ENCODE data around the gene DLGAP1.
"Not testable (repeated sequence)": the region's sequence is repeated elsewhere in the genome, so short reads cannot be mapped to it uniquely, and the experiment has no call there.

Gene DLGAP1

GRCh38 chr18:3652380-3653262 is 802.5 kb downstream of the DLGAP1 start:
- Histone ChIP-seq H3K4me3 (ENCODE audit: low read depth, low read length, poor library complexity, severe bottlenecking) (no peak overlapping the region), H3K36me3 (ENCODE audit: insufficient read depth, low read length) (no peaks in the 10 kb centered on the region), H3K9ac (ENCODE audit: low read length) (no peak overlapping the region), H4K20me1 (ENCODE audit: insufficient read depth, low read length) (no peaks in the 10 kb centered on the region), H3K4me2 (ENCODE audit: low read length) (no peak overlapping the region), H3K27me3 (ENCODE audit: insufficient read depth, low read length) (no peaks in the 10 kb centered on the region), H2AFZ (ENCODE audit: low read length) (no peak overlapping the region), H3K9me2 (ENCODE audit: low read depth, low read length) (no peaks in the 10 kb centered on the region), H3K79me2 (ENCODE audit: insufficient read depth, low read length) (no peaks in the 10 kb centered on the region), H3K4me1 (ENCODE audit: insufficient read depth, low read length, severe bottlenecking) (peaks cover 40% of the 10 kb centered on the region), H3K27ac (ENCODE audit: low read depth, low read length, poor library complexity, severe bottlenecking) (no peak overlapping the region), H3K9me3 (ENCODE audit: low read length) (no peaks in the 10 kb centered on the region), H3F3A (ENCODE audit: insufficient read depth, low read length) (no peaks in the 10 kb centered on the region)
- no peak for TF ChIP-seq EZH2 (IDR thresholded peaks at IDR 0.05; ENCODE audit: borderline replicate concordance, low read length)
- TF ChIP-seq, protein P1, sequence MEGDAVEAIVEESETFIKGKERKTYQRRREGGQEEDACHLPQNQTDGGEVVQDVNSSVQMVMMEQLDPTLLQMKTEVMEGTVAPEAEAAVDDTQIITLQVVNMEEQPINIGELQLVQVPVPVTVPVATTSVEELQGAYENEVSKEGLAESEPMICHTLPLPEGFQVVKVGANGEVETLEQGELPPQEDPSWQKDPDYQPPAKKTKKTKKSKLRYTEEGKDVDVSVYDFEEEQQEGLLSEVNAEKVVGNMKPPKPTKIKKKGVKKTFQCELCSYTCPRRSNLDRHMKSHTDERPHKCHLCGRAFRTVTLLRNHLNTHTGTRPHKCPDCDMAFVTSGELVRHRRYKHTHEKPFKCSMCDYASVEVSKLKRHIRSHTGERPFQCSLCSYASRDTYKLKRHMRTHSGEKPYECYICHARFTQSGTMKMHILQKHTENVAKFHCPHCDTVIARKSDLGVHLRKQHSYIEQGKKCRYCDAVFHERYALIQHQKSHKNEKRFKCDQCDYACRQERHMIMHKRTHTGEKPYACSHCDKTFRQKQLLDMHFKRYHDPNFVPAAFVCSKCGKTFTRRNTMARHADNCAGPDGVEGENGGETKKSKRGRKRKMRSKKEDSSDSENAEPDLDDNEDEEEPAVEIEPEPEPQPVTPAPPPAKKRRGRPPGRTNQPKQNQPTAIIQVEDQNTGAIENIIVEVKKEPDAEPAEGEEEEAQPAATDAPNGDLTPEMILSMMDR (IDR thresholded peaks at IDR 0.05; ENCODE audit: low read length), result no peak

- no peak overlapping the region for H3K9ac ChIP-seq (ENCODE audit: low read length)
- no peaks in the 10 kb centered on the region for H3K9me3 ChIP-seq (ENCODE audit: low read length)
- H2AFZ ChIP-seq (ENCODE audit: low read length), result no peak overlapping the region
- H3K4me1 ChIP-seq (ENCODE audit: insufficient read depth, low read length, severe bottlenecking), result peaks cover 40% of the 10 kb centered on the region
- H3F3A ChIP-seq (ENCODE audit: insufficient read depth, low read length), result no peaks in the 10 kb centered on the region
- no peaks in the 10 kb centered on the region for H3K79me2 ChIP-seq (ENCODE audit: insufficient read depth, low read length)
- H3K27me3 ChIP-seq (ENCODE audit: insufficient read depth, low read length), result no peaks in the 10 kb centered on the region
- no peak overlapping the region for H3K4me2 ChIP-seq (ENCODE audit: low read length)
- no peak overlapping the region for H3K27ac ChIP-seq (ENCODE audit: low read depth, low read length, poor library complexity, severe bottlenecking)
- no peaks in the 10 kb centered on the region for H3K9me2 ChIP-seq (ENCODE audit: low read depth, low read length)
- H3K36me3 ChIP-seq (ENCODE audit: insufficient read depth, low read length), result no peaks in the 10 kb centered on the region
- no peak overlapping the region for H3K4me3 ChIP-seq (ENCODE audit: low read depth, low read length, poor library complexity, severe bottlenecking)
- no peak for TF ChIP-seq EZH2 (IDR thresholded peaks at IDR 0.05; ENCODE audit: borderline replicate concordance, low read length)
- TF ChIP-seq, protein P1 (IDR thresholded peaks at IDR 0.05; ENCODE audit: low read length), result no peak
- no peaks in the 10 kb centered on the region for H4K20me1 ChIP-seq (ENCODE audit: insufficient read depth, low read length)
Measured at GRCh38 chr18:3651266-3651665, 803.8 kb downstream of the DLGAP1 start.

DNA sequence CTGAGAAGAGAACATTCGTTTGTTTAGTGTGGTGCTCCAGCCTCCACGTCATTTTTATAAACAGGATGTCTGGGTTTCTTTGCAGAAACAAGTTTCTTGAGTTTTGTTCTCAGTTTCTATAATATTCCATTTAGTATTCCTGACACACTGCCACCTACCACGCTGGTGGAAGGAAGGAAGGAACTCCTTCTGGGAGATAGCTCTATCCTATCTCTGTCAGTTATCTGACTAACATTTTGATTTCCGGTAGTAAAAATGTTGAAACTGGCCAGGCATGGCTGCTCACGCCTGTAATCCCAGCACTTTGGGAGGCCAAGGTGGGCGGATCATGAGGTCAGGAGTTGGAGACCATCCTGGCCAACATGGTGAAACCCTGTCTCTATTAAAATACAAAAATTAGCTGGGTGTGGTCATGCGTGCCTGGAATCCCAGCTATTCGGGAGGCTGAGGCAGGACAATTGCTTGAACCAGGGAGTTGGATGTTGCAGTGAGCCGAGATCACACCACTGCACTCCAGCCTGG is 804.5 kb downstream of the DLGAP1 start:
- not testable (repeated sequence) for H3K9ac ChIP-seq (ENCODE audit: low read length); H3K36me3 ChIP-seq (ENCODE audit: insufficient read depth, low read length); H3F3A ChIP-seq (ENCODE audit: insufficient read depth, low read length); H4K20me1 ChIP-seq (ENCODE audit: insufficient read depth, low read length); H3K27ac ChIP-seq (ENCODE audit: low read depth, low read length, poor library complexity, severe bottlenecking); H3K9me2 ChIP-seq (ENCODE audit: low read depth, low read length); H3K9me3 ChIP-seq (ENCODE audit: low read length); H2AFZ ChIP-seq (ENCODE audit: low read length); H3K79me2 ChIP-seq (ENCODE audit: insufficient read depth, low read length); H3K4me2 ChIP-seq (ENCODE audit: low read length); H3K4me3 ChIP-seq (ENCODE audit: low read depth, low read length, poor library complexity, severe bottlenecking); H3K27me3 ChIP-seq (ENCODE audit: insufficient read depth, low read length)
- H3K4me1 ChIP-seq (ENCODE audit: insufficient read depth, low read length, severe bottlenecking), result peaks cover 33% of the 10 kb centered on the region

Data from OCI-LY1 (cell line).